Measurements from ENCODE around the gene COL18A1.

Gene COL18A1

DNA sequence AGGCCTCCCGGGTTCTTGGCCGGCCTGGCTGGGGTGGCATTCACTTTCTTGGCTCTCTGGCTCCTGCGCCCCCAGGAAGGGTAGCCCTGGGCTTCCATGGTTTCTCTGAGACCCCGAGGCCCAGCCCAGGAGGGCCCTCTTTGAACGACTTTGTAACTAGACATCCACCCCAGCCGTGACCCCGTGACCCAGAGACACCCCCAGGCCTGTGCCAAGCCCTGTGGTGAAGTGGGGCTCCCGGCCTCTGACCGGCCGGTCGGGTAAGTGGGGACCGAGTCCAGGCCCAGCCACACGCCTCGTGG, 64.0 kb downstream of the COL18A1 start:
- DNase-seq (ENCODE audit: low spot score), result no peak

DNA sequence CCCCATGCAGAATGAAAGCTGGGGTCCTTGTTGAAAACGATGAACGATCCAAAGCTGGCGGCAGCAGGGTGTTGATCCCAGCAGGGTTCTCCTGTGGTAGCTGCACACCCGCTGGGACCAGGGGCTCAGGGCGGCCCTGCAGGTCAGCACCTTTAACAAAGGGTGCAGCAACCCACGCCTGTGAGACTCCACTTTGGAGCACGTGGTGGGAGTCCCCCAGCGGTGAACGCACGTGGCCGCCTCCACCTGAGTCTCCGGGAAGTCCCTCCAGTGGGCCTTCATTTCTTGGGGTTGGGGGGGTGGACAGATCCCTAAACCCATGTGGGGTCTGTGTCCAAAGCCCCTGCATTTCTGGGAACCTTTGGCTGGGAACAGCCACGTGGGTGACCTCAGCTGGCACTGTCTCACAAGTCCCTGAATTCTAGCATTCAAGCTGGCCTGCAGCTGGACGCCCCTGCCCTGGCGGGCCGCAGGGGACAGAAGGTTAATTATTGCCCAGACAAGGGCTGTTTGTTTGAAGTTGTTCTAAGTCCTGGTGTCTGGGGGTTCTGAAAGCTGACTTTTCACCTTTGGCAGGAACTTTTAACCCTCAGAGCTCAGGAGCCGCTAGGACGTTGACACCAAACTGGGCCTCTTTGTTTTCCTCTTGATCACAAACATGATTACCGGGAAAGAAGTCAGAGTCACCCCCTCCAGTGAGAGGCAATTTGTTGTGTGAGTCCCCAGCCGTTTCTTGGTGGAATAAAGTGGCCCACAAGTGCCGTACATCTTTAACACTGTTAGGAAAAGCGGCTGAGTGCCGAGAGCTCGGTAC, 64.5 kb downstream of the COL18A1 start:
- no peak for DNase-seq (ENCODE audit: low spot score)

DNA sequence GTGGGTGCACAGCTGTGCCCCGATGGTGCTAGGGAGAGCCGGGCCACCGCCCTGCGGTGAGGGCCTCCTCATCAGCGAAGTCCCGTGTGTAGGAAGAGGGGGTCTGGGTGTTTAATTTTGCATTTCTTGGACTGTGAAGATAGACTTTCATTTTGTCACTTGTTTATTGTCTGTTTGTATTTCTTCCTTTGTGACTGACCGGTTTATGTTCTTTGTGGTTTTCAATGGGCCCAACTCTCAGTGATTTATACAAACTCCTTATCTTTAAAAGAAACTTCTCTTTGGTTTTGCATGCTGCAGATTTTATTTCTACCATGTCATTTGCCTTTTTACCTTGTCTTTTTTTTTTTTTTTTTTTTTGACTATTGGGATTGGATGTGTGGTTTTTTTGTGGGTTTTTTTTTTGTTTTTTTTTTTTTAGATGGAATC, 65.1 kb downstream of the COL18A1 start:
- no peak for DNase-seq (ENCODE audit: low spot score)

GRCh38 chr21:45470773-45471524, 66.0 kb downstream of the COL18A1 start:
- DNase-seq (ENCODE audit: low spot score), result no peak

DNA sequence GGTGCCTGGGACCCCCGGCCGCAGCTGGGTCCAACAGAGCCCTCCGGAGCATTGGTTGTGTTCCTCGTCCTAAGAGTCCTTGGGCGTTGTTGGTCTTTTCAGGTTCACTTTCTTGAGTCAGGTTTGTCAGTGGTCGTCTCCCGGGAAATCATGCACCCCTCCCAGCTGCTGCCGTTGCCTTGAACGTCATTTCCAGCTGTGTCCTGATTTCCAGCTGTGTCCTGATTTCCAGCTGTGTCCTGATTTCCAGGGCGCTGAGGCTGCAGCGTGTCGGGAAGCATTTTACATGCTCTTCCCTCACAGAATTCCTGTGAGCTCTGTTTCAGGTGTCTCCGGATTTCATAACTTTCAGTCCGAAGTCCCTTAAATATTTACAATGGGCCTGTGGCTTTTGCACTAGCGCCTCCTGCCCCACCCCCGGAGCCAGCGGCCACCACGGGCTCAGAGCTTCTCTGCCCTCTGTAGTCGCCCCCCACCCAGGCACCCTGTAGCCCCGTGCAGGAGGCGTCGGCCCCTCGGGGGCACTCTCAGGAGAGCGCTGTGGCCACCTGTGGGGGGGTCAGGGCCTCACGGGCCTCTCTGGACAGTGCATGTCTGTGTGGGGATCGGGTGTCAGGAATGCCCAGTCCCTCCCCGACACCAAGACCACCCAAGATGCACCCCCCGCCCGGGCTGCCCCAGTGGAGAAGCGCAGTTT, 66.7 kb downstream of the COL18A1 start:
- no peak for DNase-seq (ENCODE audit: low spot score)

DNA sequence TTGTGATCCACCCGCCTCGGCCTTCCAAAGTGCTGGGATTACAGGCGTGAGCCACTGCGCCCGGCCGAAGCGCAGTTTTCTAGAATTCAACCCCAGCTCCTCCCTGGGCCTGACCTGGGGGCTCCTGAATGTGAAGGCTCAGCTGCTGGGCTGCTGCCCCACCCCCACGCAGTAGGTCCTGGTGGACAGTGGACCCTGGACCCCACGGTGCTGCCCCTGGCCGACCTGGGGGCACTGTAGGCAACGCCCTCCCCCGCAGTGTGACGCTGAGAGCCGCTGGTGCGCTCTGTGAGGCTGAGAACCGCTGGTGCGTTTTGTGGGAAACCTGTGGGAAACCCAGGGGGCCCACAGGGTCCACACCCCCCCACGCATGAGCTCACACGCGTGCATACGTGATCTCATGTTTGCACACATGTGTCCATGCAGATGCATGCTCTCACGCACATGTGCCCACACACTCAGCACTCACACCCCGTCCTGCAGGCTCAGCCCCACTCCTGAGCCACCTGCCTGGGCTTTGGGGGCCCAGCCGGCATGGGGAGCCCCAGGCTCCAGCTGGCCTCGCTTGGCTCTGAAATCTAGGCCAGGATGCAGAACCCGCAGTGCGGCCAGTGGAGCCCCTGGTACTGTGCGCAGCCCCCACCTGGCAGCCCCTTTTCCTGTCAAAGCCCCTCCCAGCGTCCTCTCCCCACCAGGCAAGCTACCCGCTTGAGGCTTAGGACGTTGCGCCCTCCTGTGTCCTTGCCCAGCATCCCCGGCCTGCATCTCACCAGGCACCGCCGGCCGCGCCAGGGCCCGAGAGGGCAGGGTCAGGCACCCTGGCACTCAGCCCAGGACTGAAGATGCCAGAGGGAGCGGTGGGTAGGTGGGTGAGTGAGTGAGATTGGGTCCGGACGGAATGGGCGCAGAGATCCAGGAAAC, 67.7 kb downstream of the COL18A1 start:
- DNase-seq (ENCODE audit: low spot score), result no peak

- DNase-seq (ENCODE audit: low spot score), result no peak
Measured at GRCh38 chr21:45473496-45474322, 68.7 kb downstream of the COL18A1 start.

DNA sequence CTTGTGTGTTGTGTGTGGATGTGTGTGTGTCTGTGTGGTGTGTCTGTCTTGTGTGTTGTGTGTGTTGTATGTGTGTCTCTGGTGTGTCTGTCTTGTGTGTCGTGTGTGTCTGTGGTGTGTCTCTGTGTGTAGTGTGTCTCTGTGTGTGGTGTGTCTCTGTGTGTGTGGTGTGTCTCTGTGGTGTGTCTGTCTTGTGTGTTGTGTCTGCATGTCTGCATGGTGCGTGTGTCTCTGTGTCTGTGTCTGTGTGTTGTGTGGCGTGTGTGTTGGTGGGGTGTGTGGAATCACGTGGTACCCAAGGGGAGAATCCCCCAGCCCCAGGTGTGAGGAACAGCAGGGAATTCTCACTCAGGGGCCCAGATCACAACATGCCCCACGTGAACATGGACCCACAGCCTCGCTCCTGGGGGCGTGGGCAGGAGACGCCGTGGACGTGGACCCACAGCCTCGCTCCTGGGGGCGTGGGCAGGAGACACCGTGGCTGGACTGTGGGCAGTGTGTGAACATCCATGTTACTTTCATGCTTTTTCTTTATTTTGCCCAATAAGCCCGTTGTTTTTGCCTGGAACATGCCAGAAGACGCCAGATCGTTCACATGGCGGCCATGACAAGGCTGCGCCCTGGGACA, 69.5 kb downstream of the COL18A1 start:
- no peak for DNase-seq (ENCODE audit: low spot score)

GRCh38 chr21:45475004-45475685, 70.2 kb downstream of the COL18A1 start:
- DNase-seq (ENCODE audit: low spot score), result no peak

GRCh38 chr21:45475797-45476570, 71.0 kb downstream of the COL18A1 start:
- no peak for DNase-seq (ENCODE audit: low spot score)

DNA sequence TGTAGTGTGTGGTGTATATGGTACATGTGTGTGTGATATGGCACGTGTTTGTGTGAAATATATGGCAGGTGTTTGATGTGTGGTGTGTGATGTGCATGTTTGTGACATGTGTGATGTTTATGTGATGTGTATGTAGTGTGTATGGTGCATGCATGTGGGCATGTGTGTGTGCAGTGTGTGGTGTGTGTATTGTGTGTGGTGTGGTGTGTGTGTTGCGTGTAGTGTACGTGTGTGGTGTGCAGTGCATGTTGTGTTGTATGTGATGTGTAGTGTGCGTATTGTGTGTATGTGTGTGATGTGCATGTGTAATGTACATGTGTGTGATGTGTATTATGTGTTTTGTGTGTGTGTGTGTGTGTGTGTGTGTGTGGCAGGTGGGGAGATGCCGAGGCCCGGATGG, 71.6 kb downstream of the COL18A1 start:
- DNase-seq (ENCODE audit: low spot score), result no peak

DNA sequence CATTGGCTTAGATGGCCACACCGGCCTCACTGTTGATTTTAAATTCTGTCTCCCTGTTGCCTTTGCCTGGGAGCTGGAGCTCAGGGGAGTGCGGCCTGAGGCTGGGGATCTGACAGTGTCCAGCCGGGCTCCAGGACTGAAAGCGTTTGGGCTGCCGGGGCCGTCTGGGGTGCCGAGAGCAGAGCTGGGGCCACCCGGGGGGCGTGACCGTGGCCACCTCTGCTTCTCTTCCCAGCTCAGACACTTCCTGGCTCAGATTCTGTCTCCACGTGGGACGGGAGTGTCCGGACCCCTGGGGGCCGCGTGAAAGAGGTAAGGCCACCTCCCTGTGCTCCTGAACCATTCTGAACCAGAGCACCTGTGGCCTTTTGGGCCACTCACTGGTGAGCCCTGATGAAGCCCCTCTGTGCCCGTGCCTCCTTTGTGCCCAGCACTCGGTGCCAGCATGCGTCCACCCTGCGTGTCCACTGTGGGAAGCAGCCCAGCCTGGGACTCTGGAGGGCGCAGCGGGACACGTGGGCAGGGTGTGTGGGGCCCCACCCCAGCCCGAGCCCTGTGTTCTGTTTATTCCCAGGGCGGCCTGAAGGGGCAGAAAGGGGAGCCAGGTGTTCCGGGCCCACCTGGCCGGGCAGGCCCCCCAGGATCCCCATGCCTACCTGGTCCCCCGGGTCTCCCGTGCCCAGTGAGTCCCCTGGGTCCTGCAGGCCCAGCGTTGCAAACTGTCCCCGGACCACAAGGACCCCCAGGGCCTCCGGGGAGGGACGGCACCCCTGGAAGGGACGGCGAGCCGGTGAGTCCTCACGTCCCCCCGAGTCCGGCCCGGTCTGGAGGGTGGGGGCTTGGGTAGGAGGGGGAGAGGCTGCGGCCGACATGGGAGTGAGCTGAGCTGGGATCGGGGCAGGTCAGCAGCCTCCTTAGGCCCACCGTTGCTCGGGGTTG, 72.5 kb downstream of the COL18A1 start:
- DNase-seq (ENCODE audit: low spot score), result no peak

DNA sequence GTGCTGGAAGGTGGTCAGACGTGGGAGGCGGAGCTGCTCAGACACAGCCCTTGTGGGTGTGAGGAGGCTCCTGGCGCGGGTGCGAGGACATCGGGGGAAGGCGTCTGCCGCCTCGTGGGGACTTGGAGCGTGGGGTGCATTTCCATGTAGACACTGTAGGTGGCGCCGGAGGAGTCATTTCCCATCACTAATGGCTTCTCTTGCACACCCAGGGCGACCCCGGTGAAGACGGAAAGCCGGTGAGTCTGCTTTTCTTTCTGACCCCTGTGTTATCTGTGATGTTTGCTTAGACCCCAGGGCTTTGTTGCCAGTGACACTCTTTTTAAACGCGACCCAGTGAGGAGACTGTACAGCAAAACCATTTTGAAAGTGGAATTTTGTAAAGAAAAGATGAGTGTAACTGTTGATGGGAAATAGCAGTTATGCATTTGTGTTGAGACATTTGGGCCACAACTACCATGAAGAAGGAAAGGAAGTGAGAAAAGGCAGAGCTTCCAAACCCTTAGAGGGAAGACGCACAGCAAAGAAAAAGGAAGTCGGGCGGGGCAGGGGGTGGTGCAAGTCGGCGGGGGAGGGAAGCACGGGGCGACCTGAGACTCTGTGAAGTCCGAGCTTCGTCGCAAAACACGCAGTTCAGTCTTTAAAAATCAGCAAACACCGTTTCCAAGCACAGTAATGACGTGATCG, 73.3 kb downstream of the COL18A1 start:
- peak; percentile 63 for DNase-seq (ENCODE audit: low spot score)

DNA sequence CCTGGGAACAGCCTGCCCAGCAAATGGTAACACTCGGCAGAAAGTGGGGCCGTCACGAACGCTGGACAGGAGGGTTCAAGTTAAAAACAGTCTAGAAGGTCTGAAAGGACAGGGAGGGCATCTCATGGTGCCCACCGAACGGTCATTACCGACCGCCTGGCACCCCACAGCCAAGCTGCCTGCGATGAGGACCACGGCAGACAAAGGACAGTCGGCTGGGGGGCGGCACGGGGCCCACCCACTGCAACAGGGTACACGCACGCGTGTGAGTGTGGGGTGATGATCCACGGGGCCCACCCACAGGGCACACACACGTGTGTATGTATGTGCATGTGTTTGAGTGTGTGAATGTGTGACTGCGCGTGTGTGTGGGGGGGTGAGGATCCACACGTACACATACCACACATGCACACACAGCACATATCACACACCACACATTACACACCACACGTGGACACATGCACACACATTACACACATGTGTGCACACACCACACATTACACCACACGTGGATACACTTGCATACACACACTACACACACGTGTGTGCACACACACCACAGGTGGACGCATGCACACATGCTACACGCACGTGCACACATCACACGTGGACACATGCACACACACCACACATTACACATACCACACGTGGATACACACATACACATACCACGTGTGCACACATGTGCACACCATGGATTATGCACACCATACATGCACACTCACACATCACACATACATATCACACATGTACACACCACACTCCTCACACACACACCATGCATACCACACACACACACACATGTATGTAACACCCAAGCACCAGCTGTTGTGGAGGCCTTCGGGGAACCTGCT, 74.1 kb downstream of the COL18A1 start:
- no peak for DNase-seq (ENCODE audit: low spot score)

DNA sequence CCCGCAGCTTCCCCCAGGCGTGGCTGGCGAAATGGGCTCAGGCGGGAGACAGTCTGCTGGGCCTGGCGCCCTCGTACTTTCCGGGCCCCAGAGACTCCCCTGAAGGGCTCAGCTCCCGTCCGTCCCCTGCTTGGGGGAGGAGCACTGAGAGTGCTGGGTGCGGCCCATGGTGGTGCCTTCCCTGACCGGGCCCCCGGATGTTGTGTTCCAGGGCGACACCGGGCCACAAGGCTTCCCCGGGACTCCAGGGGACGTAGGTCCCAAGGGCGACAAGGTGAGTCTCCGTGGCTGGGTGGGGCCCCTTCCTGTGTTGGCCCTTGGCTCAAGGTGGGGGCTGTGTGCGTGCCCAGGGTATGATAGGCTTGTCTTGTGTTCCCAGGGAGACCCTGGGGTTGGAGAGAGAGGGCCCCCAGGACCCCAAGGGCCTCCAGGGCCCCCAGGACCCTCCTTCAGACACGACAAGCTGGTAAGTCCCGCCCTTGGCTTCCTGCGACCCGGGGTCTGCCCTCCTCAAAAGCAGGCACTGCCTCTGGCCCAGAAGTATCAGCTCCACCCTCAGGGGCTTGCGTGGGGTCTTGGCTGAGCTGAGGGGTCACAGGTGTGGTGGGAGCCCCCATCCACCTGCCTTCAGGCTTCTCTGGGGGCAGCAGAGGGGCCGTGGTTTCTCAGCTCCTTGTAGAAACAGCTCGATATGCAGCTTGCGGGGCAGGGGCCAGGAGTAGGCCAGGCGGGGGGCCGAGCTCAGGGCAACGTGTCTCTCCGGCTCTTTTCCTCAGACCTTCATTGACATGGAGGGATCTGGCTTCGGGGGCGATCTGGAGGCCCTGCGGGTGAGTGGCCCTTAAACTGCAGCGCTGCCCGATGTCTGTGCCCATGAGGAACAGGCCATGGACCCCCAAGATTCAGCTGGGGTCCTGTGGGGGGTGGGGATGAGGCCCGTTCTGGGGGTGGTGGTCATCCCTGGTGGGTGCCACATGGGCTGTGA, 75.0 kb downstream of the COL18A1 start:
- no peak for DNase-seq (ENCODE audit: low spot score)

Data from LoVo (cell line).